Measurements from ENCODE around the gene STON1.

DNA sequence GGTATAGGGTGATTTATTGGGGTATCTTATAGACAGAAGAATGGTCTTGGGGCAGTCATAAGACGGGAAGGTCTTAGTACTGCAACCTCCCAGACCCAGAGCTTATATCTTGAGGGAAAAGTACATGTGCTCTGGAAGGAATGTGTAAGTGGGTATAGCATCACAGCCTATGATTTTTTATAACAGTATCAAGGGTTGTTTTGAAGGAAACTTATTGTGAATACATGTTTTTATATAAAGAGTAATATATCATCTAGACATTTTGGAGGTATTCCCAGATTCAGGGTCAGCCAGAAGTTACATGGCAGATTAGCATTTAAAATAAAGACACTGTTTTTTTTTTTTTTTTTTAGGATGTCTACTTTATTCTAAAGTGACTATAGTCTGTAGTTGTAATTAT, 47.6 kb upstream of the STON1 start:
- TF ChIP-seq POLR2A (IDR thresholded peaks at IDR 0.05) (no peak), CTCF (IDR thresholded peaks at IDR 0.05) (no peak), EP300 (IDR thresholded peaks at IDR 0.05) (no peak)
